Lung (tissue), 12 donors: ENCODE measurements around the gene NCOA7. TPM values are rescaled to one million over a fixed set of nuclear protein-coding genes. Genes with fewer than 3 reads are reported as not detected.

Experiments used
- ATAC-seq: fragments of 200-7000 bp; cut with Tn5 transposase; one replicate; pipeline ENCODE4 v1.9.1; 2020; ENCODE audit warnings: moderate number of reproducible peaks; ENCODE audit not compliant: insufficient read depth, low FRiP score
- DNase-seq, 3 donors: peaks; one replicate each; pipeline ENCODE4 v3.0.0-alpha.2; 2013 to 2017
- H3K27ac ChIP-seq, 2 donors: one replicate each; pipeline ENCODE4 v1.5.1; 2013; ENCODE audit warnings: mild to moderate bottlenecking in 2 of 2, moderate library complexity in 2 of 2, control low read depth in 1 of 2, inconsistent platforms in 1 of 2, low read depth in 1 of 2, low read length in 1 of 2
- H3K27me3 ChIP-seq, 3 donors: one replicate each; pipeline ENCODE4 v1.5.1; 2013; ENCODE audit warnings: low read length in 2 of 3; ENCODE audit not compliant: control insufficient read depth in 3 of 3, insufficient read depth in 3 of 3
- H3K36me3 ChIP-seq, 4 donors: one replicate each; pipeline ENCODE4 v1.5.1; 2013; ENCODE audit warnings: low read length in 4 of 4, mild to moderate bottlenecking in 1 of 4, moderate library complexity in 1 of 4; ENCODE audit not compliant: control insufficient read depth in 4 of 4, insufficient read depth in 4 of 4
- H3K4me1 ChIP-seq, 5 donors: one replicate each; pipeline ENCODE4 v1.5.1; 2013; ENCODE audit warnings: low read length in 5 of 5, mild to moderate bottlenecking in 2 of 5, moderate library complexity in 1 of 5; ENCODE audit not compliant: control insufficient read depth in 5 of 5, insufficient read depth in 5 of 5
- H3K4me3 ChIP-seq: one replicate; pipeline ENCODE4 v1.5.1; 2013; ENCODE audit warnings: mild to moderate bottlenecking, control low read depth, moderate library complexity
- H3K9ac ChIP-seq, 2 donors: one replicate each; pipeline ENCODE4 v1.5.1; 2013; ENCODE audit warnings: low read length in 2 of 2, control low read depth in 1 of 2; ENCODE audit not compliant: insufficient read depth in 1 of 2
- H3K9me3 ChIP-seq, 4 donors: one replicate each; pipeline ENCODE4 v1.5.1; 2013; ENCODE audit warnings: low read length in 3 of 4, mild to moderate bottlenecking in 1 of 4, moderate library complexity in 1 of 4; ENCODE audit not compliant: control insufficient read depth in 4 of 4, insufficient read depth in 3 of 4
- WGBS, 2 donors: extraction: QIAGEN DNeasy Blood & Tissue Kit; methylation state at CpG; one replicate each; pipeline ENCODE4 v1.1.7; 2013; 5-methylcytosine and 5-hydroxymethylcytosine counted together
- polyA plus RNA-seq, 2 donors: library from polyadenylated mRNA; stranded (reverse); fragments of 200-250 nt; gene quantifications; one replicate each; pipeline ENCODE4 v1.2.1, GENCODE V29; 2013
- total RNA-seq, 2 donors: library from RNA; depleted of rRNA in 1 of 2; stranded (reverse); fragments of >200 nt in 1 of 2; gene quantifications; one replicate each; pipeline ENCODE4 v1.2.1, GENCODE V29; 2014 to 2021
- TF ChIP-seq, protein P1 (sequence below): IDR thresholded peaks from 2 replicates; pipeline ENCODE4 v1.5.1; 2012; ENCODE audit warnings: mild to moderate bottlenecking; ENCODE audit errors: control extremely low read depth, extremely low read depth
- donor health status: control.
- donor health status: control.
- donor health status: Bipolar disorder and iron deficiency.
- donor health status: healthy.
- donor health status: DM: yes; HTN: yes; CAD: no.

The NCOA7 gene
- total and polyA plus RNA-seq, 4 donors = 28.9 to 81.4 (median 57.2) TPM

DNA sequence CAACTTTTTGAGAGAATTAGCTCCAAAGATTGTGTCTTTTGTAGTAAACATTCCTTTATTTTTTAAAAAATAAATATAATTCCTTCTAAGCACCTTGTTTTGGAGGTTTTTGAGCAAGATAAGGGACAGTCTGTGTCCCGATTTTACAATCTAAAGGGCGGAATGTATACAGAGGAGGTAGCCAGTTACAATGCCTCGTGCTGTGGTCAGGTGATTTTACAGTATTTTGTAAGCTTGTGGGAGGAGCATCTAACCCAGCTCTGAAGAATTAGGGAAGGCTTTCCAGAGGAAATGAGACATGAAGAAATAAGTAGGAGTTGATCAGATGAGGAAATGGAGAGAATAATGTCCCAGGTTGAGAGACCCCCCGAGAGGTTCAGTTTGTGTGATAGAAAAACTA, 167.1 kb downstream of the NCOA7 start:
- peaks cover 0 to 17% (median 5%) of the 10 kb centered on the region in 5 donors for H3K4me1 ChIP-seq
- H3K27ac ChIP-seq = no peak overlapping the region
- peak in 2 of 3 donors; percentile 50 to 68 for DNase-seq
- H3K27me3 ChIP-seq = no peaks in the 10 kb centered on the region
- H3K4me3 ChIP-seq = no peak overlapping the region
- TF ChIP-seq, protein P1, sequence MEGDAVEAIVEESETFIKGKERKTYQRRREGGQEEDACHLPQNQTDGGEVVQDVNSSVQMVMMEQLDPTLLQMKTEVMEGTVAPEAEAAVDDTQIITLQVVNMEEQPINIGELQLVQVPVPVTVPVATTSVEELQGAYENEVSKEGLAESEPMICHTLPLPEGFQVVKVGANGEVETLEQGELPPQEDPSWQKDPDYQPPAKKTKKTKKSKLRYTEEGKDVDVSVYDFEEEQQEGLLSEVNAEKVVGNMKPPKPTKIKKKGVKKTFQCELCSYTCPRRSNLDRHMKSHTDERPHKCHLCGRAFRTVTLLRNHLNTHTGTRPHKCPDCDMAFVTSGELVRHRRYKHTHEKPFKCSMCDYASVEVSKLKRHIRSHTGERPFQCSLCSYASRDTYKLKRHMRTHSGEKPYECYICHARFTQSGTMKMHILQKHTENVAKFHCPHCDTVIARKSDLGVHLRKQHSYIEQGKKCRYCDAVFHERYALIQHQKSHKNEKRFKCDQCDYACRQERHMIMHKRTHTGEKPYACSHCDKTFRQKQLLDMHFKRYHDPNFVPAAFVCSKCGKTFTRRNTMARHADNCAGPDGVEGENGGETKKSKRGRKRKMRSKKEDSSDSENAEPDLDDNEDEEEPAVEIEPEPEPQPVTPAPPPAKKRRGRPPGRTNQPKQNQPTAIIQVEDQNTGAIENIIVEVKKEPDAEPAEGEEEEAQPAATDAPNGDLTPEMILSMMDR = no peak
- peak overlapping the region in 1 of 2 donors; percentile 94 for H3K9ac ChIP-seq
- H3K9me3 ChIP-seq = no peaks in the 10 kb centered on the region
- peak; percentile 43 for ATAC-seq
- H3K36me3 ChIP-seq = no peaks in the 10 kb centered on the region
- WGBS, 2 donors = 17 to 19% methylated on average over 4 of the region's 4 CpGs

DNA sequence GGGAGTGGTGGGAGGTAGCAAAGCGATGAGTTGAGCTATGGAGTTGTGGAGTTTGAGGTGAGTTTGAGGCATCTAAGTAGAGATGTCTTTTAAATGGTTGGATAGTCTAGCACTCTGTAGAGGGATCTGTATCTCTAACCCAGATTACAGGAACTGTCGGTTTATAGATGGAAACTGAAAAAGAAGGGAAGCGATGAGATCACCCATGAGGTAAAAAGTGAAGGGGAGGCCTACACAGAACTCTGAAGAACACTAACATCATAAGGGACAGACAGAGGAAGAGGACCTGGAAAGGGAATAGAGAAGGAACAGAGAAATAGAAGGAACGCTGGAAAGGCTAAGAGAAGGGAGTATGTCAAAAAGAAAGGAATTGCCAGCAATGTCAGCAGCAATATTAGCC, 168.3 kb downstream of the NCOA7 start:
- Histone ChIP-seq H3K36me3 (no peaks in the 10 kb centered on the region), H3K27me3 (no peaks in the 10 kb centered on the region), H3K9ac (no peak overlapping the region), H3K27ac (peak overlapping the region in 1 of 2 donors; percentile 41), H3K4me1 (peaks cover 0 to 17% (median 5%) of the 10 kb centered on the region in 5 donors), H3K4me3 (no peak overlapping the region), H3K9me3 (no peaks in the 10 kb centered on the region)
- 77 to 89% methylated on average over 4 of the region's 4 CpGs for WGBS, 2 donors
- TF ChIP-seq, protein P1 = no peak
- ATAC-seq (no peak), DNase-seq (no peak)

DNA sequence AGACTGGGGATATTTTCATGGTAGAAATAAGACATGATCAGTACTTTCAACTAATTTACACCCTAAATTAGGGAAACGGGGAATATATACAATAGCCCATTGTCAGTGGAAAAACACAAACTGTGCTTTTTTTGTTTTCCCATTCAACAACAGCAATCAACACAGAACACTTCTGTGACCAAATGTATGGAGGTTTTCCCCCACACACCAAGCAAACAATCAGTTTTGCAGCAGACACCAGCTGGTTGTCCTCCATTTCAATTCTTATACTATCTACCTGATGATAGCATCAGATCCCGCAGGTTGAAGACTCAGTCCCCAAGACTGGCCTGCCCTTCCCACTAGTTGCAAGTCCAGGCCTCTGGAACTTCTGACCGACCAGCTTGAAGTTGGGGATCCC, 170.4 kb downstream of the NCOA7 start:
- Histone ChIP-seq H3K27ac (no peak overlapping the region), H3K9me3 (no peaks in the 10 kb centered on the region), H3K4me1 (peaks cover 0 to 14% (median 5%) of the 10 kb centered on the region in 5 donors), H3K9ac (no peak overlapping the region), H3K27me3 (no peaks in the 10 kb centered on the region), H3K36me3 (no peaks in the 10 kb centered on the region), H3K4me3 (no peak overlapping the region)
- ATAC-seq = no peak
- TF ChIP-seq, protein P1 = no peak
- DNase-seq = no peak
- WGBS, 2 donors = 89 to 94% methylated on average over 3 of the region's 3 CpGs

DNA sequence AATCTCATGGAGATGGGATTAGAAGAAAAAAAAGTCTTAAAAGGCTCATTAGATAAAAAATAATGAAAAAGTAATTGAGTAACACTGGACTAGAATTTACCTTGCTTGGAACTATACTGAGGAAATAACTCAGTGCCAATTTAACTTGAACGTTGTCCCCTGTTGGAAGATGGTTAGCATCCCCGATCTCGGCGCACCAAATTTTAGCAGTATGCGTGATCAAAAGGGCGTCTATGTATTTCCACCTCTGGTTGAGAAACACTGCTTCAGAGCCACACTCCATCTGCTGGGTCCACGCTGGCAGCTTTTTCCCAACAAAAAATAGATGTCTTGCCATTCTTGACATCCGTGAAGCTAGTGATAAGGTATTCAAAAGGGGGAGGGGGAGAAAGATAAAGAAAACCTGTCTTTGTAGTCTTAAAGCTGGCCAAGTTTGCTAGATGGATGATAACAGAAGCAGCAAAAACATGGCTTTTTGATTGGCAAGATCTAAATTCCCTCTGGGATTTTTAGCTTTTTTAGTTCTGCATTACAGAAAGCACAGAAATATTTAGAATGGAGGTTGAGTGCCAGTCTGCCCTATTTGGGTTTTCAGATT, 172.2 kb downstream of the NCOA7 start:
- Histone ChIP-seq H3K27ac (no peak overlapping the region), H3K4me3 (no peak overlapping the region), H3K27me3 (no peaks in the 10 kb centered on the region), H3K36me3 (peaks cover 0 to 4% (median 2%) of the 10 kb centered on the region in 4 donors), H3K4me1 (peaks cover 0 to 9% (median 4%) of the 10 kb centered on the region in 5 donors), H3K9me3 (no peaks in the 10 kb centered on the region), H3K9ac (no peak overlapping the region)
- no peak for ATAC-seq
- TF ChIP-seq, protein P1 = no peak
- 91 to 92% methylated on average over 8 of the region's 8 CpGs for WGBS, 2 donors
- DNase-seq = no peak
